ENCODE results near the gene KRTAP1-4.

DNA sequence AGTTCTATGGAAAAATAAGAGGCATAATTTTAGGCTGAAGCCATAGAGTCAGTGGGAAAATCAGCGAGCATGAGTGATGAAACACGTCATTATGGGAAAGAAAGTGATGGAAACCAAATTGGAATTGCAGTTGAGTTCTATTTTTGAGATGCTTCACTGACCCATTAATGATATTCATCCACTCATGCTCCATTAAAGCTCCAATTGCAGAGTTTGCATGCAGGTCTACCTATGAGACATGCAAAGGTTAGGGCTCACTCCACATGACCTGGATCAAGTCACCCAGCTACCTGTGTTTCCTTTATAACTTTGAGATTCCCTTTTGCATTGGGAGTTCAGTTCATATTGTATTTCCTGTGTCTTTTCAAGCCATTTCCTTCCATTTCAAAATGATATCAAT is 43.7 kb upstream of the KRTAP1-4 start:
- TF ChIP-seq, protein P1, sequence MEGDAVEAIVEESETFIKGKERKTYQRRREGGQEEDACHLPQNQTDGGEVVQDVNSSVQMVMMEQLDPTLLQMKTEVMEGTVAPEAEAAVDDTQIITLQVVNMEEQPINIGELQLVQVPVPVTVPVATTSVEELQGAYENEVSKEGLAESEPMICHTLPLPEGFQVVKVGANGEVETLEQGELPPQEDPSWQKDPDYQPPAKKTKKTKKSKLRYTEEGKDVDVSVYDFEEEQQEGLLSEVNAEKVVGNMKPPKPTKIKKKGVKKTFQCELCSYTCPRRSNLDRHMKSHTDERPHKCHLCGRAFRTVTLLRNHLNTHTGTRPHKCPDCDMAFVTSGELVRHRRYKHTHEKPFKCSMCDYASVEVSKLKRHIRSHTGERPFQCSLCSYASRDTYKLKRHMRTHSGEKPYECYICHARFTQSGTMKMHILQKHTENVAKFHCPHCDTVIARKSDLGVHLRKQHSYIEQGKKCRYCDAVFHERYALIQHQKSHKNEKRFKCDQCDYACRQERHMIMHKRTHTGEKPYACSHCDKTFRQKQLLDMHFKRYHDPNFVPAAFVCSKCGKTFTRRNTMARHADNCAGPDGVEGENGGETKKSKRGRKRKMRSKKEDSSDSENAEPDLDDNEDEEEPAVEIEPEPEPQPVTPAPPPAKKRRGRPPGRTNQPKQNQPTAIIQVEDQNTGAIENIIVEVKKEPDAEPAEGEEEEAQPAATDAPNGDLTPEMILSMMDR (IDR thresholded peaks at IDR 0.05) = no peak
- no peak for TF ChIP-seq POLR2A (IDR thresholded peaks at IDR 0.05)
